ENCODE data around the gene KRT33A.

Gene KRT33A

DNA sequence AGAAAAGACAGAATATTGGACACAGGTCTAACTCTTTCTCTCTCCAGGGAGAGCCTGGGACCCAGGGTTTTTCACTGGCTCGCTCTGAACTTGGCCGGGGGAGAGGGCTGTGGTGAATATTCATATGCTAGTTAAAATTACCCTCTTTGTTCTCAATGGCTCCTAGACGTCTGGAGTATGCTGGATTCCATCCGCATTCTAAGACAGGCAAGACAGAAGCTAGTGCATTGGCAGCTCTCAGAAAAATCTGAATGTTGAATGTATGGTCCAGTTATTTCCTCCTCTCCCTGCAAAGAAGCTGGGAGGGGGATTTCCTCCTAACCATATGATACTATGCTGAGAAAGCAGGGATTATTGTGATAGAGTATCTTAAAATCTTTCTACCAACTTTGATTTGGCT, 37.0 kb upstream of the KRT33A start:
- Histone ChIP-seq H3K27ac (ENCODE audit: low read depth, low read length, poor library complexity, severe bottlenecking) (no peak overlapping the region), H2AFZ (ENCODE audit: low read length) (no peak overlapping the region), H3K4me2 (ENCODE audit: low read length) (no peak overlapping the region), H3K4me3 (ENCODE audit: low read depth, low read length, poor library complexity, severe bottlenecking) (no peak overlapping the region), H3K36me3 (ENCODE audit: insufficient read depth, low read length) (no peaks in the 10 kb centered on the region), H3F3A (ENCODE audit: insufficient read depth, low read length) (no peaks in the 10 kb centered on the region), H3K9me3 (ENCODE audit: low read length) (0 out of 2 replicates have a peak, but pooled peaks cover 4% of the 10 kb centered on the region), H3K79me2 (ENCODE audit: insufficient read depth, low read length) (no peaks in the 10 kb centered on the region), H3K4me1 (ENCODE audit: insufficient read depth, low read length, severe bottlenecking) (no peaks in the 10 kb centered on the region), H4K20me1 (ENCODE audit: insufficient read depth, low read length) (no peaks in the 10 kb centered on the region), H3K27me3 (ENCODE audit: insufficient read depth, low read length) (no peaks in the 10 kb centered on the region), H3K9ac (ENCODE audit: low read length) (no peak overlapping the region), H3K9me2 (ENCODE audit: low read depth, low read length) (no peaks in the 10 kb centered on the region; the same call in 1 of the 2 replicates)
- TF ChIP-seq, protein P1, sequence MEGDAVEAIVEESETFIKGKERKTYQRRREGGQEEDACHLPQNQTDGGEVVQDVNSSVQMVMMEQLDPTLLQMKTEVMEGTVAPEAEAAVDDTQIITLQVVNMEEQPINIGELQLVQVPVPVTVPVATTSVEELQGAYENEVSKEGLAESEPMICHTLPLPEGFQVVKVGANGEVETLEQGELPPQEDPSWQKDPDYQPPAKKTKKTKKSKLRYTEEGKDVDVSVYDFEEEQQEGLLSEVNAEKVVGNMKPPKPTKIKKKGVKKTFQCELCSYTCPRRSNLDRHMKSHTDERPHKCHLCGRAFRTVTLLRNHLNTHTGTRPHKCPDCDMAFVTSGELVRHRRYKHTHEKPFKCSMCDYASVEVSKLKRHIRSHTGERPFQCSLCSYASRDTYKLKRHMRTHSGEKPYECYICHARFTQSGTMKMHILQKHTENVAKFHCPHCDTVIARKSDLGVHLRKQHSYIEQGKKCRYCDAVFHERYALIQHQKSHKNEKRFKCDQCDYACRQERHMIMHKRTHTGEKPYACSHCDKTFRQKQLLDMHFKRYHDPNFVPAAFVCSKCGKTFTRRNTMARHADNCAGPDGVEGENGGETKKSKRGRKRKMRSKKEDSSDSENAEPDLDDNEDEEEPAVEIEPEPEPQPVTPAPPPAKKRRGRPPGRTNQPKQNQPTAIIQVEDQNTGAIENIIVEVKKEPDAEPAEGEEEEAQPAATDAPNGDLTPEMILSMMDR (IDR thresholded peaks at IDR 0.05; ENCODE audit: low read length), result no peak
- TF ChIP-seq EZH2 (IDR thresholded peaks at IDR 0.05; ENCODE audit: borderline replicate concordance, low read length), result no peak

DNA sequence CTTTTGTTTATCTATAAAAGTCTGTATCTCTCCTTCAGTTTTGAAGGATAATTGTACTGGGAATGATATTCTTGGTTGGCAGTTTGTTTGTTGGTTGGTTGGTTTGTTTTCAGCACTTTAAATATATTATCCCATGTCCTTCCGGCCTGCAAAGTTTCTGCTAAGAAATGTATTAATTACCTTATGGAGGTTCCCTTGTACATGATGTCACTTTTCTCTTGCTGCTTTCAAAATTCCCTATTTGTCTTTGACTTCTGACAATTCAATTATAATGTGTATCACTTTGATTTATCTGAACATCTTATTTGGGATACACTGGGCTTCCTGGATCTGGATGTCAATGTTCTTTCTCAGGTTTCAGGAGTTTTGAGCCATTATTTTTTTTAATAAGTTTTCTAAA, 35.6 kb upstream of the KRT33A start:
- Histone ChIP-seq H2AFZ (ENCODE audit: low read length) (no peak overlapping the region), H3K4me2 (ENCODE audit: low read length) (no peak overlapping the region), H4K20me1 (ENCODE audit: insufficient read depth, low read length) (no peaks in the 10 kb centered on the region)

DNA sequence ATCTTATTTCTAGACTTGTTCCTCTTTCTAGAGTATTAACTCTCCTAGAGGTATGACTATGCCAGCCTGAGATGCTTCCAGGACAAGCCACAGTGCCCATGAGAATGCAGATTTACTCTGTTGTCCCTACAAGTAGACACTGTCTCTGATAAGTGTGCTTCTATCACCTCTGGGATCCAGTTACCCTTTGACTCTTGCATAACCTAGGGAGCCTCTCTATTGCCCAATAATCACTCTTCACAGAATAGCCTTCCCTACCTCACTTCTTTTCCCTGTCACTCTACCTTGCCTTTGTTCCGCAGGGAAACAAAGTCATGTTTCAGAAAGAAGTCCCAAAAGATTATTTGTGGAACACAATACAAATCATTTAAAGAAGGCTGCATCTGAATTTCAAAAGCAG, 33.1 kb upstream of the KRT33A start:
- Histone ChIP-seq H3K27ac (ENCODE audit: low read depth, low read length, poor library complexity, severe bottlenecking) (no peak overlapping the region), H3K79me2 (ENCODE audit: insufficient read depth, low read length) (no peaks in the 10 kb centered on the region), H3K36me3 (ENCODE audit: insufficient read depth, low read length) (no peaks in the 10 kb centered on the region), H3K4me2 (ENCODE audit: low read length) (no peak overlapping the region), H3K4me1 (ENCODE audit: insufficient read depth, low read length, severe bottlenecking) (no peaks in the 10 kb centered on the region), H3K9me2 (ENCODE audit: low read depth, low read length) (no peaks in the 10 kb centered on the region; the same call in 1 of the 2 replicates), H3F3A (ENCODE audit: insufficient read depth, low read length) (no peaks in the 10 kb centered on the region), H4K20me1 (ENCODE audit: insufficient read depth, low read length) (no peaks in the 10 kb centered on the region), H2AFZ (ENCODE audit: low read length) (no peak overlapping the region), H3K9me3 (ENCODE audit: low read length) (0 out of 2 replicates have a peak, but pooled peaks cover 4% of the 10 kb centered on the region), H3K27me3 (ENCODE audit: insufficient read depth, low read length) (no peaks in the 10 kb centered on the region), H3K4me3 (ENCODE audit: low read depth, low read length, poor library complexity, severe bottlenecking) (no peak overlapping the region), H3K9ac (ENCODE audit: low read length) (no peak overlapping the region)
- TF ChIP-seq EZH2 (IDR thresholded peaks at IDR 0.05; ENCODE audit: borderline replicate concordance, low read length), result no peak
- TF ChIP-seq, protein P1 (IDR thresholded peaks at IDR 0.05; ENCODE audit: low read length), result no peak

More for the DNA sequence above, 35.6 kb upstream of the KRT33A start:
- H3K9me2 ChIP-seq (ENCODE audit: low read depth, low read length), result no peaks in the 10 kb centered on the region; the same call in 1 of the 2 replicates
- no peak overlapping the region for H3K27ac ChIP-seq (ENCODE audit: low read depth, low read length, poor library complexity, severe bottlenecking)
- no peaks in the 10 kb centered on the region for H3K4me1 ChIP-seq (ENCODE audit: insufficient read depth, low read length, severe bottlenecking)
- no peaks in the 10 kb centered on the region for H3K27me3 ChIP-seq (ENCODE audit: insufficient read depth, low read length)
- no peaks in the 10 kb centered on the region for H3F3A ChIP-seq (ENCODE audit: insufficient read depth, low read length)
- H3K4me3 ChIP-seq (ENCODE audit: low read depth, low read length, poor library complexity, severe bottlenecking), result no peak overlapping the region
- no peak for TF ChIP-seq EZH2 (IDR thresholded peaks at IDR 0.05; ENCODE audit: borderline replicate concordance, low read length)
- TF ChIP-seq, protein P1 (IDR thresholded peaks at IDR 0.05; ENCODE audit: low read length), result no peak
- no peak overlapping the region for H3K9ac ChIP-seq (ENCODE audit: low read length)
- H3K36me3 ChIP-seq (ENCODE audit: insufficient read depth, low read length), result no peaks in the 10 kb centered on the region
- H3K79me2 ChIP-seq (ENCODE audit: insufficient read depth, low read length), result no peaks in the 10 kb centered on the region
- H3K9me3 ChIP-seq (ENCODE audit: low read length), result 0 out of 2 replicates have a peak, but pooled peaks cover 4% of the 10 kb centered on the region

Data from OCI-LY1 (cell line).